ENCODE data around the gene MTSS2. TPM values are rescaled to one million over a fixed set of nuclear protein-coding genes. Genes with fewer than 3 reads are reported as not detected.

The MTSS2 gene
- total and polyA plus RNA-seq, 2 of the 8 experiments (the other 6 are each of a cell fraction or from before 2014, with no cell fraction given): 23.3 to 36.7 TPM

- TF ChIP-seq NANOG (IDR thresholded peaks at IDR 0.05; ENCODE audit: insufficient read depth, low read depth, low read length, poor library complexity, severe bottlenecking) (no peak), SP2 (IDR thresholded peaks at IDR 0.05; ENCODE audit: low read length) (no peak), NRF1 (IDR thresholded peaks at IDR 0.05; ENCODE audit: low read depth, low read length) (no peak), SIN3A (conservative IDR thresholded peaks at IDR 0.05 in 1 of 2, IDR thresholded peaks at IDR 0.05 in 1 of 2; ENCODE audit: low read depth in 1 of 2, low read length in 2 of 2) (no peak), RNF2 (IDR thresholded peaks at IDR 0.05; ENCODE audit: borderline replicate concordance, low read depth, low read length, missing control alignments, poor library complexity, severe bottlenecking) (no peak), SAP30 (IDR thresholded peaks at IDR 0.05; ENCODE audit: insufficient read depth, insufficient replicate concordance, low read length) (no peak), ZNF274 (IDR thresholded peaks at IDR 0.05; ENCODE audit: borderline replicate concordance, extremely low read depth, low read length) (no peak), SIX5 (IDR thresholded peaks at IDR 0.05; ENCODE audit: low read depth, low read length) (no peak), CHD7 (IDR thresholded peaks at IDR 0.05; ENCODE audit: insufficient replicate concordance, low read length) (no peak)
Measured at GRCh38 chr16:70694088-70694867, 8.4 kb upstream of the MTSS2 start (continued).

All from H1 (cell line).